CD4-positive, CD25-positive, alpha-beta regulatory T cell (primary cell): ENCODE measurements around the gene ARHGAP27. TPM values are rescaled to one million over a fixed set of nuclear protein-coding genes. Genes with fewer than 3 reads are reported as not detected.

Experiments
- ATAC-seq, 2 donors: fragments of 150-1000 bp; cut with Tn5 transposase; one replicate each; pipeline ENCODE4 v1.10.0; 2021; ENCODE audit warnings: low read depth in 2 of 2, moderate number of reproducible peaks in 2 of 2, moderate library complexity in 1 of 2
- DNase-seq, 3 donors: peaks; one replicate each; pipeline versions ENCODE4 v3.0.0 to v3.0.0-alpha.2; 2012 to 2022; ENCODE audit warnings: mixed read lengths in 1 of 3
- H3K27ac ChIP-seq: one replicate; pipeline ENCODE4 v1.7.0; 2013; ENCODE audit warnings: mild to moderate bottlenecking, low read length; ENCODE audit not compliant: insufficient read depth, poor library complexity, severe bottlenecking
- H3K27me3 ChIP-seq: one replicate; pipeline ENCODE4 v1.7.0; 2013; ENCODE audit warnings: low read length; ENCODE audit not compliant: control insufficient read depth, insufficient read depth
- H3K36me3 ChIP-seq: one replicate; pipeline ENCODE4 v1.7.0; 2013; ENCODE audit warnings: mild to moderate bottlenecking, low read length, moderate library complexity; ENCODE audit not compliant: control insufficient read depth, insufficient read depth
- H3K4me1 ChIP-seq: 2 replicates; pipeline ENCODE4 v1.7.0; 2013; ENCODE audit warnings: mild to moderate bottlenecking, low read length; ENCODE audit not compliant: insufficient read depth, control insufficient read depth, poor library complexity, severe bottlenecking
- H3K4me3 ChIP-seq: one replicate; pipeline ENCODE4 v1.7.0; 2013; ENCODE audit warnings: low read depth, mild to moderate bottlenecking, low read length, moderate library complexity
- H3K9me3 ChIP-seq, 2 experiments: 1 replicate in 1 of 2; 2 replicates in 1 of 2; pipeline ENCODE4 v1.7.0; 2013; ENCODE audit warnings: low read length in 2 of 2, mild to moderate bottlenecking in 1 of 2, moderate library complexity in 1 of 2; ENCODE audit not compliant: control insufficient read depth in 2 of 2
- H3K27ac Mint-ChIP-seq, 3 donors: one replicate each; pipeline ENCODE4 v1.8.0; 2020 to 2022; ENCODE audit warnings: mild to moderate bottlenecking in 3 of 3, mixed read lengths in 3 of 3, moderate library complexity in 2 of 3
- H3K27me3 Mint-ChIP-seq: one replicate; pipeline ENCODE4 v1.8.0; 2022; ENCODE audit warnings: mild to moderate bottlenecking, mixed read lengths
- H3K36me3 Mint-ChIP-seq: one replicate; pipeline ENCODE4 v1.8.0; 2020; ENCODE audit warnings: mixed read lengths
- H3K4me1 Mint-ChIP-seq, 4 donors: one replicate each; pipeline ENCODE4 v1.8.0; 2020 to 2022; ENCODE audit warnings: mixed read lengths in 4 of 4, mild to moderate bottlenecking in 1 of 4
- H3K4me3 Mint-ChIP-seq, 4 donors: one replicate each; pipeline ENCODE4 v1.8.0; 2020 to 2022; ENCODE audit warnings: mild to moderate bottlenecking in 4 of 4, mixed read lengths in 4 of 4, moderate library complexity in 3 of 4
- H3K9me3 Mint-ChIP-seq, 7 donors: one replicate each; pipeline ENCODE4 v1.8.0; 2020 to 2022; ENCODE audit warnings: mixed read lengths in 7 of 7, mild to moderate bottlenecking in 3 of 7, moderate library complexity in 2 of 7
- polyA plus RNA-seq, 4 donors: library from polyadenylated mRNA; unstranded; fragments of 300-500 nt; fragmentation: Illumina TruSeq; gene quantifications; one replicate each; pipeline ENCODE4 v1.2.3, GENCODE V29; 2021
- total RNA-seq: library from RNA; stranded (reverse); gene quantifications from one replicate; pipeline ENCODE4 v1.2.3, GENCODE V29; 2022

ARHGAP27 gene
- total and polyA plus RNA-seq, 5 donors from 2014 or later, result 23.9 to 78.5 (median 26.0) TPM

- Histone ChIP-seq H3K9me3 (no peaks in the 10 kb centered on the region), H3K27me3 (no peaks in the 10 kb centered on the region), H3K4me3 (no peak overlapping the region), H3K4me1 (peaks cover 4% of the 10 kb centered on the region), H3K36me3 (peaks cover 22% of the 10 kb centered on the region), H3K27ac (no peak overlapping the region)
- H3K4me3 Mint-ChIP-seq, result peak overlapping the region in 1 of 4 donors; percentile 32
- no peaks in the 10 kb centered on the region for H3K27me3 Mint-ChIP-seq
- peaks cover 8% of the 10 kb centered on the region for H3K36me3 Mint-ChIP-seq
- peak overlapping the region; percentile 44 to 88 (median 67) for H3K27ac Mint-ChIP-seq
- H3K9me3 Mint-ChIP-seq, result no peaks in the 10 kb centered on the region
- H3K4me1 Mint-ChIP-seq, result peaks cover 0 to 19% (median 2%) of the 10 kb centered on the region in 4 donors
- DNase-seq (no peak), ATAC-seq (no peak)
Measured at GRCh38 chr17:45440161-45440778, 7.6 kb upstream of the ARHGAP27 start.

DNA sequence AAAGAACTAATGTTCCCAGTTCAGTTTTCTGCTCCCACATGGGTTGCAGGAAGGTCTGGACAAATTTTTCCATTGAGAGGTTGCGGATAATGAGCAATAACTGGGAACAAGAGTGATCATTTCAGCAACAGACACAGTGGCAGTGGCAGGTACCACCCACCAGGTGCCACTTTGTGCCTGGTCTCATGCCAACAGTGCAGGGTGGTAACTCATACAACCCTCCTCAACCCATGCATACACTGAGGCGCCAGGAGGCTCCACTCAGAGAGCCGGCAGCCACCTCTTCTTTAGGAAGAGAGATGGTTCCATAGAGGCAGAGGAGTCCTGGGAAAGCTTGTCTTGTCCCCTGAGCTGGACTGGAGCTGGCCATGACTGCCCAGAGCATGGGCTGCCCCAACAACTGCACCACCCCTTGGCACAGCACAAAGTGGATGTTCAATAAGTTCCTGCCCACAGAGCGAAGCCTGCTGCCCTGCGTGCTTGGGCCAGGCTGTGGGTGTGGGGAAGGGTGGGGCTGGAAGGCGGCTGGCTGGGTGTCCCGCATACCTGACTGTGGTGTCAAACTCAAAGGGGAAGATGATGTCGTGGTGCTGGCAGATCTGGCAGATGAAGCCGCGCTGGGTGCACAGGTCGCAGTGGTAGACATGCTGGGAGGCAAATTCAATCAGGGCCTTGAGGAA, 6.4 kb upstream of the ARHGAP27 start:
- Mint-ChIP-seq H3K36me3 (peaks cover 4% of the 10 kb centered on the region), H3K9me3 (no peaks in the 10 kb centered on the region), H3K4me3 (peak overlapping the region in 1 of 4 donors; percentile 34), H3K27ac (no peak overlapping the region), H3K4me1 (peaks cover 0 to 15% (median 2%) of the 10 kb centered on the region in 4 donors), H3K27me3 (no peaks in the 10 kb centered on the region)
- peaks cover 4% of the 10 kb centered on the region for H3K4me1 ChIP-seq
- H3K9me3 ChIP-seq, result no peaks in the 10 kb centered on the region
- DNase-seq (no peak), ATAC-seq (no peak)
- no peaks in the 10 kb centered on the region for H3K27me3 ChIP-seq
- no peak overlapping the region for H3K4me3 ChIP-seq
- no peak overlapping the region for H3K27ac ChIP-seq
- H3K36me3 ChIP-seq, result peaks cover 21% of the 10 kb centered on the region

DNA sequence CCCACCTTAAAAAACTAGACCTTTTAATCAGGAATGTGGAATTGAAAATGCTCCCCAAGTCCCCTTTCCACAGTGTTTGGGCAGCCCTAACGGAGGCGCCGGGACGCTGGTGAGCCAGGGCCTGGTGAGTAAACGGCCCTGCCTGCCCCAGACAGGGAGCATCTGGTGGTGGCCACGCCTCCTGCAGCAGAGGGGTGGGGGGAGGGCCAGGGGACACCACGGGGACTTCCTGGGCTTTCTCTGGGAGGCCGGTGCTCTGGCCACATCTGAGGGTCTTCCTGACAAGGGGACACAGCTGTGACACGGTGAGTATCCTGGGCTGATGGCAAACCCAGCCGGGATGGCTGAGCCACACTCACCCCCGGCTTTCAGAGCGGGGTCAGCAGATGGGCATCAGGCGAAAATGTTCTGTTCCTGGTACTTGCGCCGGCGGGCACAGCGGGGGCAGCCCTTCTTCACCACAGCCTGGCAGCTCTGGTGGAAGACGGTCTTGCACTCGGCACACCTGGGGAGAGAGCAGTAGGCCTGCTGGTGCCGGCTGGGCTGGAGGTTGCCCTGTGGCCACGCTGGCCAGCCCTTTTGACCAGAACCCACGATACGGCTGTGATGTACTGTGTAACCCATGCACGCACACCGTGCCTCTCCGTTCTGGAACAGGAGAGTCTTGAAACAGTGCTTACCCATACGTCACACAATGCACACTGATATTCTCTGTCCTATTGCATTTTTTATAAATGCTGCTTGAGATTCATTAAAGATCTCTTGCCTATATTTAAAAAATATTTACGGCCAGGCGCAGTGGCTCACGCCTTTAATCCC, 5.0 kb upstream of the ARHGAP27 start:
- DNase-seq, result no peak
- Histone ChIP-seq H3K36me3 (peaks cover 21% of the 10 kb centered on the region), H3K27ac (no peak overlapping the region), H3K4me3 (no peak overlapping the region), H3K4me1 (peaks cover 7% of the 10 kb centered on the region), H3K9me3 (no peaks in the 10 kb centered on the region), H3K27me3 (no peaks in the 10 kb centered on the region)
- Mint-ChIP-seq H3K4me3 (no peak overlapping the region), H3K4me1 (peaks cover 0 to 18% (median 4%) of the 10 kb centered on the region in 4 donors), H3K36me3 (peaks cover 4% of the 10 kb centered on the region), H3K9me3 (no peaks in the 10 kb centered on the region), H3K27ac (no peak overlapping the region), H3K27me3 (no peaks in the 10 kb centered on the region)
- no peak for ATAC-seq

DNA sequence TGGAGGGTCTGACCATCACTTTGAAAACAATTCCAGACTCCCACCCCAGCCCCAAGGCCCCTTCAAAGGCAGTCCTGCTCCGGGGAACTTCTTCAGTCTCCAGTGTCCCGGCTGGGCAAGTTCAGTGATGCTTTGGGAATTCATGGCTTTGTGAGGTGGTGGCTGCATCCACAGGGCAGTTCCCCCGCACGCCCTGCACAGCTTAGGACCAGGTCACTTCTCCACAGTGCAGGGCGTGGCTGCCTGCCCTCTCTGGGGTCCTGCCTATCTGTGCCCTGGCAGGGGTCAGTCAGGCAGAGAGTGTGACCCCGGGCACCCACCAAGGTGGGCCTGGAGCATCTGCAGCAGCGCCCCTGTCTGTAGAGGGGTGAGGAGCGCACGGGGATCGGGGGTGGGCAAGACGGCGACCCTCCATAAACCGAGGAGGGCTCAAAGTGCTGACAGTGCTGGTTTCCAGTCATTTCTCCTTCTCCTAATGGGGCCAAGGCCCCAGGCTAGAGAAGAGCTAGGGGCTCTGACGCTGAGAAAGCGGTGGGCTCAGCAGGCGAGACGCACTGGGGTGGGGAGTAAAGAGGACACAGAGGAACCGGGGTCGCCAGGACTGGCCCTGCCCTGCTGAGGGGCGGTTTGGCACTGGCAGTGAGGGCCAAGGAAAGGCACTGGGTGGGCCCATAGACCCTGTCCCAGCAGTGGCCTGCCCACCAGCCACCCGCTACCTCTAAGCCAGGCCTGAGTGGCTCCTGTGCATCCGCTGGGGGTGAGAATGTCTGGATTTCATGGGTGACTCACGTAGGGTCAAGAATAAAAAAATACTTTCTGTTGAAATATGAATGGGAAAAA, 4.2 kb upstream of the ARHGAP27 start:
- no peaks in the 10 kb centered on the region for H3K9me3 Mint-ChIP-seq
- DNase-seq (no peak), ATAC-seq (no peak)
- no peak overlapping the region for H3K27ac Mint-ChIP-seq
- H3K27me3 Mint-ChIP-seq, result no peaks in the 10 kb centered on the region
- H3K4me1 Mint-ChIP-seq, result peaks cover 0 to 18% (median 4%) of the 10 kb centered on the region in 4 donors
- H3K36me3 Mint-ChIP-seq, result peaks cover 4% of the 10 kb centered on the region
- H3K27ac ChIP-seq, result no peak overlapping the region
- peaks cover 13% of the 10 kb centered on the region for H3K4me1 ChIP-seq
- no peaks in the 10 kb centered on the region for H3K27me3 ChIP-seq
- H3K4me3 Mint-ChIP-seq, result no peak overlapping the region
- no peak overlapping the region for H3K4me3 ChIP-seq
- H3K9me3 ChIP-seq, result no peaks in the 10 kb centered on the region
- peaks cover 21% of the 10 kb centered on the region for H3K36me3 ChIP-seq

DNA sequence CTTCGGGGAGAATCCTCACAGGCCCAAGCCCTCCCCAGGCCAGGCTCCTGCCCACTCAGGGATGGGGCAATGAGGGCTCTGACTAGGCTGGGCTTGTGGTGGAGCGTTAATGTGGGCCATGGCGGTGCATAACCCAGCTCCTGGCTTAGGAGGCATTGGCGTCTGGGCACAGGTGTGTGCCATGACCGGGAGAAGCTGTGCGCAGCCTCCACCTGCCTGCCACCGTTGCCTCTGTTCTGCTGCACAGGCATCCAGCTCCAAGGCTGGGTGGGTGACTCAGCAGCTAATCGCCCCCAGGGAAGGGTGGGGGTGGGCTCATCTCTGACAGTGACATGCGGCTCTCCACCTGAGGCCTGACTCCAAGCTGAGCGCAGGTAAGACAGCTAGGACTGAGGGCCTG, 3.5 kb upstream of the ARHGAP27 start:
- ATAC-seq, result no peak
- H3K9me3 ChIP-seq, result no peaks in the 10 kb centered on the region
- peaks cover 0 to 17% (median 4%) of the 10 kb centered on the region in 4 donors for H3K4me1 Mint-ChIP-seq
- H3K36me3 ChIP-seq, result peaks cover 21% of the 10 kb centered on the region
- H3K9me3 Mint-ChIP-seq, result no peaks in the 10 kb centered on the region
- H3K36me3 Mint-ChIP-seq, result peaks cover 4% of the 10 kb centered on the region
- H3K4me1 ChIP-seq, result peaks cover 18% of the 10 kb centered on the region
- no peak overlapping the region for H3K27ac Mint-ChIP-seq
- H3K4me3 Mint-ChIP-seq, result no peak overlapping the region
- no peak overlapping the region for H3K4me3 ChIP-seq
- H3K27me3 Mint-ChIP-seq, result no peaks in the 10 kb centered on the region
- no peaks in the 10 kb centered on the region for H3K27me3 ChIP-seq
- no peak overlapping the region for H3K27ac ChIP-seq
- no peak for DNase-seq

DNA sequence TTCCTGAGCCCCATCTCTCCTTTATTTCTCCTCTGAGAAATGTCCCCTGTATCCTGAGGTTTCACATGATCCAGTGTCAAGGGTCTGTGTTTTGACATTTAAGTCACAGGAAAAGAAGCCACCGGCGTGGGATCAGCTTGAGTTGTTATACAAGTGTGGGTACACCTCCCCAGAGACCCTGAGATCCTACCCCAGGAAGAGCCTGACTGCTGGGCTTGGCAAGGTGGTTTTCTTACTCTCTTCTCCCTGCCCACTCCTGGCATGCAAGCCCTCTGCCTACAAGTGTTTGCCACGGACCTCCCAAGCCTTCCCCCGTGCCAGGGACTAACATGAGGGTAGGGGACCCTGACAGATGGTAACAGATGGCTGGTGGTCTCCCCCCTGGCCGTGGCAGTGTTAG, 2.8 kb upstream of the ARHGAP27 start:
- H3K4me3 ChIP-seq, result no peak overlapping the region
- Mint-ChIP-seq H3K4me1 (peaks cover 0 to 17% (median 3%) of the 10 kb centered on the region in 4 donors), H3K9me3 (no peaks in the 10 kb centered on the region), H3K4me3 (peak overlapping the region in 2 of 4 donors; percentile 46 to 82), H3K36me3 (peaks cover 4% of the 10 kb centered on the region), H3K27me3 (no peaks in the 10 kb centered on the region), H3K27ac (peak overlapping the region in 1 of 3 donors; percentile 88)
- H3K9me3 ChIP-seq, result no peaks in the 10 kb centered on the region
- ATAC-seq (no peak), DNase-seq (no peak)
- H3K36me3 ChIP-seq, result peaks cover 20% of the 10 kb centered on the region
- peaks cover 21% of the 10 kb centered on the region for H3K4me1 ChIP-seq
- no peaks in the 10 kb centered on the region for H3K27me3 ChIP-seq
- H3K27ac ChIP-seq, result no peak overlapping the region

DNA sequence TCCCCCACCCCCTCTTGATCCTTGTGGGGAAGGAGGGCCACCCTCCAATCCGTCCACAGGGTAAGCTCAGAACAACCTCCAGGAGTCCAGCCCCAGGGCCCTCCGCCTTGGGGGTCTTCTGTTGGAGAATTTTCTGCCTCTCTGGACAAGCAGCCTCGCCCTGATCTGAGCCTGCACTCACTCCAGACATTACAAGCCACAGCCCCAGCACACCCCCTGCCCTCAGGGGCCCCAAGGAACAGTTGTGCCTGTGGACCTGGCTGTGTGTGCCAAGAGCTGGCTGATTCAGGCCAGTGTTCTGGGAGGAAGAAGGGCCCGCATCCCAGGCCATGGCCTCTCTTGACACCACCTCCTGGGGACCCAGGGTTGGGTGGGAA, 477 bp upstream of the ARHGAP27 start:
- Histone ChIP-seq H3K36me3 (peaks cover 13% of the 10 kb centered on the region), H3K4me1 (peaks cover 29% of the 10 kb centered on the region), H3K27me3 (no peaks in the 10 kb centered on the region), H3K4me3 (no peak overlapping the region), H3K9me3 (no peaks in the 10 kb centered on the region), H3K27ac (peak overlapping the region; percentile 14)
- peaks cover 0 to 24% (median 9%) of the 10 kb centered on the region in 4 donors for H3K4me1 Mint-ChIP-seq
- DNase-seq (no peak), ATAC-seq (no peak)
- peak overlapping the region in 1 of 3 donors; percentile 80 for H3K27ac Mint-ChIP-seq
- H3K4me3 Mint-ChIP-seq, result peak overlapping the region; percentile 65 to 92 (median 74)
- H3K36me3 Mint-ChIP-seq, result peaks cover 4% of the 10 kb centered on the region
- H3K27me3 Mint-ChIP-seq, result no peaks in the 10 kb centered on the region
- H3K9me3 Mint-ChIP-seq, result no peaks in the 10 kb centered on the region
